ENCODE data around the gene HES2. TPM values are rescaled to one million over a fixed set of nuclear protein-coding genes. Genes with fewer than 3 reads are reported as not detected.
A peak's percentile ranks its signal among the peaks of the same experiment; 100 is the strongest.

The HES2 gene, protein sequence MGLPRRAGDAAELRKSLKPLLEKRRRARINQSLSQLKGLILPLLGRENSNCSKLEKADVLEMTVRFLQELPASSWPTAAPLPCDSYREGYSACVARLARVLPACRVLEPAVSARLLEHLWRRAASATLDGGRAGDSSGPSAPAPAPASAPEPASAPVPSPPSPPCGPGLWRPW
- 0.75 TPM for polyA plus RNA-seq
- long read RNA-seq, donor 1 = 0 reads
- long read RNA-seq, donor 2 = 0 reads
- long read RNA-seq, donor 3 = 0 reads
- long read RNA-seq, donor 4 = 0 reads
- long read RNA-seq, donor 5, partial matches to known transcripts = 0 of 2 reads
- long read RNA-seq, donor 5, other reads (novel, unspliced or antisense) = 0 of 2 reads
- long read RNA-seq, donor 6, partial matches to known transcripts = 0 of 1 reads
- long read RNA-seq, donor 6, other reads (novel, unspliced or antisense) = 0 of 1 reads
- long read RNA-seq, donor 7 = 0 reads
- long read RNA-seq, donor 8 = 0 reads
- long read RNA-seq, donor 9, full-length matches to known transcripts = 1 of 1 reads
- long read RNA-seq, donor 9, partial matches to known transcripts = 0 of 1 reads
- long read RNA-seq, donor 9, other reads (novel, unspliced or antisense) = 0 of 1 reads
- long read RNA-seq, donor 10, partial matches to known transcripts = 95 of 160 reads
- long read RNA-seq, donor 10, other reads (novel, unspliced or antisense) = 65 of 160 reads
- long read RNA-seq, donor 11 = 0 reads

DNA sequence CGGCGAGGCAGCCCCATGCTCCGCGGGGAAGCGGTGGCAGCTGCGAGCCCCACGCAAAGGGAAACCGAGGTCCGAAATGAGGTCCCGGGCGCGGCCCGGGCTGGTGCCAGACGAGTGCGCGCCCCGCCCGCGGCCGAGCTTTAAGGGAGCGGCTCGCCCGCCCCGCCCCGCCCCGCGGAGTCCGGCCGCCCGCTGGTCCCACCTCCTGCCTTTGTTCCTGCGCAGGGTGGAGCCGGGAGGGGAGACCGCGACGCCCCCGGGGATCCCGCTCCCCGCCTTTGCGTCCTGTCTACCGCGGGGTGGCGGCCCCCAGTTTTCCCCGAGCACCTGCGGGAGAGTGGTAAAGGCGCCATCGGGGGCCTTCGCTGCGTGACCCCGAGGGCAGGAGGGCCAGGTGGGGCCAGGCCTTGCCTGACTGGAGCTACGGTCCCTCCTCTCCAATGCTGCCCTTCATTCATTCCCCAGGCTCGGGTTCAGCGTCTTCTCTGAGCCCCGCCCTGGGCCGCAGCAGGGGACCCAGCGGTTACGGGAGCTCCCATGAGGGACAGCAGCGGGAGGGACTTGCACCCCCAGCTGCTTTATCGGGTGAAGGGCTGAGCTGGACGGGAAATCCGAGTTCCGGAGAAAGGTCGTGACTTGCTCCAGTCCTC, at the start of gene HES2:
HES2 (minus strand) TSS at position 116 of the 650 bp plus-strand sequence; CDS start at position 17, 99 bp downstream.
- peak in 1 of 2 donors; percentile 50 for DNase-seq
- peaks cover 77% of the 10 kb centered on the region for H3K27me3 ChIP-seq (ENCODE audit: control insufficient read depth, insufficient read depth, low read length)
- no peaks in the 10 kb centered on the region for H3K36me3 ChIP-seq (ENCODE audit: control insufficient read depth, insufficient read depth, low read length)
- WGBS (ENCODE audit: insufficient coverage, low lambda C conversion rate) = no CpG with 5 or more reads among the region's 62 CpGs
- no peak within 1 kb of the TSS for H3K4me3 ChIP-seq (ENCODE audit: low read length)
- H3K4me1 ChIP-seq (ENCODE audit: control insufficient read depth, insufficient read depth, low read length) = peaks cover 31% of the 10 kb centered on the region
- no peak within 1 kb of the TSS for H3K27ac ChIP-seq (ENCODE audit: low read length)
- peaks cover 5% of the 10 kb centered on the region for H3K9me3 ChIP-seq (ENCODE audit: control insufficient read depth, low read depth, low read length)

DNA sequence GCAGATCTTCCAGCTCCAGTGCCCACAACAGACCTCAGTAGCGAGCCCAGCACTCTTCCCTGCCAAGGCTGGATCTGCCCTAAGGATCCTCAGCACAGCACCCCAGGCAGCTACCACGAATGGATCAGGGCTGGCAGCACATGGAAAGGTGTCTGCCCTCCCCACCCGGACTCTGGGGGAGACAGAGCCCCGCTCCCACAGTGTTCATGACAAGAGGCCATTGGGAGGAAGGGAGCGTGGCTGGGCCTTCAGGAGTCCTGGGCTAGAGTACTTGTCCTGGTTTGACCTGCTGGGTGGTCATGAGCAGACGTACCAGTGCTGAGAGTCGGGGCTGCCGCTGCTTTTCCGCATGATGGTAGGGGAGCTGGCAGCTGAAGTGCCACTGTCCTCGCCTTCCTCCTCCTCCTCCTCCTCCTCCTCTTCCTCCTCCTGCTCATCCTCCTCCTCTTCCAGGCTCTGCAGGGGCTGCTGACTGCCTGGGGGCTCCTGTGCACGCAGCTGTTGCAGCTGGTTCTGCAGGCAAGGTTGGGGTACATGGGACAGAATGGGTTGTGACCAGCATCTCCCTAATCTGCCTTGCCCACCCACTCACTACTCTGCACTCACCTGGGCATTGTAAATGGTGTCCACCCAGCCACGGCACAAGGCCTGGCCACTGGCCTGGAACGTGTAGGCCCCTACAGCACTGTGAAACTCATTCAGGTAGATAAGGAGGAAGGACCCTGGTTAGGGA, 49.2 kb upstream of the HES2 start:
- Histone ChIP-seq H3K9me3 (ENCODE audit: control insufficient read depth, low read depth, low read length) (peaks cover 14% of the 10 kb centered on the region), H3K4me1 (ENCODE audit: control insufficient read depth, insufficient read depth, low read length) (peaks cover 71% of the 10 kb centered on the region), H3K27me3 (ENCODE audit: control insufficient read depth, insufficient read depth, low read length) (no peaks in the 10 kb centered on the region), H3K4me3 (ENCODE audit: low read length) (no peak overlapping the region), H3K36me3 (ENCODE audit: control insufficient read depth, insufficient read depth, low read length) (peaks cover 31% of the 10 kb centered on the region), H3K27ac (ENCODE audit: low read length) (no peak overlapping the region)
- DNase-seq = no peak
- WGBS (ENCODE audit: insufficient coverage, low lambda C conversion rate) = no CpG with 5 or more reads among the region's 13 CpGs

DNA sequence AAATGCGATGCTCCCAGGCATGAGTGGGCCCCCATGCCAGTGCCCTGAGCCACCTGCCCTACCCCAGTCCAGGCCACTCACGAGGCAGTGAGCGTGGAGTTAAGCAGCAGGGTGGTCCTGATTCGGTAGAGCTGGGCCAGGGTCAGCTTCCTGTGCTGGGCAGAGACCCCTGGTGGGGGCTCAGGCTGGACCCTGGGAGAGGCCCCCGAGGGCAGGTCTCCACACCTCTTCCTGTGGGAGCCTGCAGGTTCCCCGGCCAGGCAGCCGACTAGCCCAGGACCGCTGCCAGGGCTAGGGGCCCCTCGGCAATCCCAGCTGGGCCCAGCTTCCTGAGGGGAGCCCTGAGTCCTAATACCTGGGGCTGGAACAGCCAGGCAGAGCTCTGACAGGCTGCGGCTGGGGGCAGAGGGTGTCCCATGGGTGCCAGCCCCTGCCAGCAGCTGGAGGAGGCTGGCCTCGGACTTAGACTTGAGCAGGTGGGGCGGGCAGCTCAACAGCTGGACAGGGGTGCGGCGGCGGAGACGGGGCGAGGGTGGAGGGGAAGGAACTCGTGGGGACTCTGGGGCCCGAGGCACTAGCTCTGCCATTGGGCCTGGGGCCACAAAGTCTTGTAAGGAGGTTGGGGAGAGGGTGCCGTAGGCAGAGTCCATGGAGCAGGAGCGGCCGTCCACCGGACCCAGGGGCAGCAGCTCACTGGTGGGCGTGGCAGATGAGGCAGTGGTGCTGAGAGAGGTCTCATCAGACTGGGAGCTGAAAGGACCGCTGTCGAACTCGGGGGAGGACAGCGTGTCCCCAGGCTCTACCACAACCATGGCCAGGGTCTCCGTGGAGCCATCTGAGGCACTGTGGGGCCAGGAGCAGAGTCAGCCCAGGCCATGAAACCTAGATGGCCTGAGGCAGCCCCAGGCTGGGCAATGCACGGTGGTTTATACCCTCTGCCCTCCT, 48.3 kb upstream of the HES2 start:
- peaks cover 32% of the 10 kb centered on the region for H3K36me3 ChIP-seq (ENCODE audit: control insufficient read depth, insufficient read depth, low read length)
- WGBS (ENCODE audit: insufficient coverage, low lambda C conversion rate) = no CpG with 5 or more reads among the region's 30 CpGs

DNA sequence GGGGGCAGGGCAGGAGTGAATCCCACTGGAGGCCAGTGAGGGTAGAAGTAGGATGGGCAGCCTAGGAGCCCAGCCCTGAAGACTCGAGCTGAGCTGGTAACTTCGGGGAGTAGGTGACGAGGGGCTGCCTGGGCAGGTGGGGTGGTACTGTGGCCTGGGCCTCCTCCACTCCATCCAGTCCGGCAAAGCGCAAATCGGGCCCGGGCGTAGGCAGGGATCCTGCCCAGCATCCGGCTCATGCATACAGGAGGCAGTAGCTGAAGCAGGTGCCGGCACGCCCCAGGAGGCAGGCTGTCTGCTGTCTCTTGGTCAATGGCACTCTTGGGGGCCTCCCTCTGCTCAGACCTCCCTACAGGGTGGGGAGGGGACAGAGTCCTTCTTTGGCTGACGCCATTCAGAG, 47.5 kb upstream of the HES2 start:
- Histone ChIP-seq H3K27me3 (ENCODE audit: control insufficient read depth, insufficient read depth, low read length) (no peaks in the 10 kb centered on the region), H3K9me3 (ENCODE audit: control insufficient read depth, low read depth, low read length) (peaks cover 14% of the 10 kb centered on the region), H3K27ac (ENCODE audit: low read length) (no peak overlapping the region), H3K4me1 (ENCODE audit: control insufficient read depth, insufficient read depth, low read length) (peaks cover 54% of the 10 kb centered on the region), H3K4me3 (ENCODE audit: low read length) (no peak overlapping the region), H3K36me3 (ENCODE audit: control insufficient read depth, insufficient read depth, low read length) (peaks cover 39% of the 10 kb centered on the region)
- DNase-seq = no peak
- no CpG with 5 or more reads among the region's 12 CpGs for WGBS (ENCODE audit: insufficient coverage, low lambda C conversion rate)

More for the DNA sequence above, 48.3 kb upstream of the HES2 start:
- DNase-seq = no peak
- no peaks in the 10 kb centered on the region for H3K27me3 ChIP-seq (ENCODE audit: control insufficient read depth, insufficient read depth, low read length)
- no peak overlapping the region for H3K27ac ChIP-seq (ENCODE audit: low read length)
- no peak overlapping the region for H3K4me3 ChIP-seq (ENCODE audit: low read length)
- H3K9me3 ChIP-seq (ENCODE audit: control insufficient read depth, low read depth, low read length) = peaks cover 14% of the 10 kb centered on the region
- peaks cover 62% of the 10 kb centered on the region for H3K4me1 ChIP-seq (ENCODE audit: control insufficient read depth, insufficient read depth, low read length)

DNA sequence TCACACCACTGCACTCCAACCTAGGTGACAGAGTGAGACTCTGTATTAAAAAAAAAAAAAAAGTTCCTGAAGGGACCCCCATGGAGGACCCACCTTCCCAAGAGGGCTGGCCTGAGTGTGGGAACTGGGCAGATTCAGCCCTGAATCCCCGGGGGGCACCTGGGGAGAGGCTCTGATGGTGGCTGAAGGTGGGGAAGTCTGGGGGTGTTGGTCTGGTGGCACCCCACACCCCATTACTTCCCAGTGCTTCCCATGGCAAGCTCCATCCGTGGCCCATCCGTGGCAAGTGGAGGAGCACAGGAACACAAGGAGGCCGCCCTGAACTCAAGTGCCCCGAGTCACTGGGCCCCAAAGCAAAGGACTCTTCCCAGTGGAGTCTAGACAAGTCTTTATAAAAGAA, 47.0 kb upstream of the HES2 start:
- peaks cover 44% of the 10 kb centered on the region for H3K36me3 ChIP-seq (ENCODE audit: control insufficient read depth, insufficient read depth, low read length)
- H3K27me3 ChIP-seq (ENCODE audit: control insufficient read depth, insufficient read depth, low read length) = peaks cover under 1% of the 10 kb centered on the region

DNA sequence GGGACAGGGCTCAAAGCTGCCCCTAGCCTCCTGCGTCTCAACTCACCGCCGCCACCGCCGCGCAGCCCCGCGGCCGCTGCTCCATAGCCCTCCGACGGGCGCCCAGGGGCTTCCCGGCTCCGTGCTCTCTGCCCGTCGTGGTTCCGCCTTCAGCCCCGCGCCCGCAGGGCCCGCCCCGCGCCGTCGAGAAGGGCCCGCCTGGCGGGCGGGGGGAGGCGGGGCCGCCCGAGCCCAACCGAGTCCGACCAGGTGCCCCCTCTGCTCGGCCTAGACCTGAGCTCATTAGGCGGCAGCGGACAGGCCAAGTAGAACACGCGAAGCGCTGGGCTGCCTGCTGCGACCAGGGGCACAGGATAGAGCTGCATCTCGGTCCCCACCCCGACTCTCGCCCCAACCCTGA, 46.3 kb upstream of the HES2 start, which contains the start of gene TNFRSF25:
TNFRSF25 (minus strand) TSS at position 151 of the 400 bp plus-strand sequence; CDS start at position 85, 66 bp downstream.
- peaks cover 18% of the 10 kb centered on the region for H3K9me3 ChIP-seq (ENCODE audit: control insufficient read depth, low read depth, low read length)
- H3K27ac ChIP-seq (ENCODE audit: low read length) = peak within 1 kb of the TSS; percentile 33
- peaks cover 51% of the 10 kb centered on the region for H3K36me3 ChIP-seq (ENCODE audit: control insufficient read depth, insufficient read depth, low read length)
- H3K4me1 ChIP-seq (ENCODE audit: control insufficient read depth, insufficient read depth, low read length) = peaks cover 44% of the 10 kb centered on the region
- peak in 1 of 2 donors; percentile 58 for DNase-seq
- H3K4me3 ChIP-seq (ENCODE audit: low read length) = peak within 1 kb of the TSS; percentile 49
- WGBS (ENCODE audit: insufficient coverage, low lambda C conversion rate) = no CpG with 5 or more reads among the region's 43 CpGs
- H3K27me3 ChIP-seq (ENCODE audit: control insufficient read depth, insufficient read depth, low read length) = peaks cover 6% of the 10 kb centered on the region

More for the DNA sequence above, 47.0 kb upstream of the HES2 start:
- DNase-seq = no peak
- no CpG with 5 or more reads among the region's 5 CpGs for WGBS (ENCODE audit: insufficient coverage, low lambda C conversion rate)
- peaks cover 51% of the 10 kb centered on the region for H3K4me1 ChIP-seq (ENCODE audit: control insufficient read depth, insufficient read depth, low read length)
- H3K27ac ChIP-seq (ENCODE audit: low read length) = no peak overlapping the region
- H3K9me3 ChIP-seq (ENCODE audit: control insufficient read depth, low read depth, low read length) = peaks cover 16% of the 10 kb centered on the region
- no peak overlapping the region for H3K4me3 ChIP-seq (ENCODE audit: low read length)

DNA sequence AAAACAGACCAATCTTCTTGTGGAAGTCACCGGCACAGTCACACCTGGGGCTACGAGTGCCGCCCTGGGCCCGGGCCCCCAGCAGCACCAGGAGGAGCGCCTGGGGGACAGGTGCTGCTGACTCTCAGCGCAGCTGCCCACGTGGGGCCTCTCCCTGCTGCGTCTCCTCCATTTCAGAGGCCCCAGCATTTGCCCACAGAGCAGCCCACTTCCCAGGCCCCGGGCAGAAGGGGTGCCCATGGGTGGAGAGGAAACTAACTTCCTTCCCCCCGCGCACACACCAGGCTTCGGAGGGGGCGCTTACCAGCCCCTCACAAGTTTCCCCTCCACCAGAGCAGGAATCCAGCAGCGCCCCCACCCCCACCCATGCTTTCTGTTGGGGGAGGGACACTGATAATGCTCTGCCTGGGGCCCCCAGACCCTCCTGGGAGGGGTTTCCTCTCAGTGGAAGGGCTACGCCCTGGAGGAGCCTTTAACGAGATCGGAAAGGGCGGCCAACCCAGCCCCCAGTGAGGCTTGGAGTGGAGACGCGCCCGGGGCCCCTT, 45.8 kb upstream of the HES2 start:
- H3K4me1 ChIP-seq (ENCODE audit: control insufficient read depth, insufficient read depth, low read length) = peaks cover 46% of the 10 kb centered on the region
- no peak for DNase-seq
- peak overlapping the region; percentile 49 for H3K4me3 ChIP-seq (ENCODE audit: low read length)
- WGBS (ENCODE audit: insufficient coverage, low lambda C conversion rate) = no CpG with 5 or more reads among the region's 21 CpGs
- peaks cover 18% of the 10 kb centered on the region for H3K9me3 ChIP-seq (ENCODE audit: control insufficient read depth, low read depth, low read length)
- peaks cover 9% of the 10 kb centered on the region for H3K27me3 ChIP-seq (ENCODE audit: control insufficient read depth, insufficient read depth, low read length)
- peak overlapping the region; percentile 33 for H3K27ac ChIP-seq (ENCODE audit: low read length)
- peaks cover 56% of the 10 kb centered on the region for H3K36me3 ChIP-seq (ENCODE audit: control insufficient read depth, insufficient read depth, low read length)

DNA sequence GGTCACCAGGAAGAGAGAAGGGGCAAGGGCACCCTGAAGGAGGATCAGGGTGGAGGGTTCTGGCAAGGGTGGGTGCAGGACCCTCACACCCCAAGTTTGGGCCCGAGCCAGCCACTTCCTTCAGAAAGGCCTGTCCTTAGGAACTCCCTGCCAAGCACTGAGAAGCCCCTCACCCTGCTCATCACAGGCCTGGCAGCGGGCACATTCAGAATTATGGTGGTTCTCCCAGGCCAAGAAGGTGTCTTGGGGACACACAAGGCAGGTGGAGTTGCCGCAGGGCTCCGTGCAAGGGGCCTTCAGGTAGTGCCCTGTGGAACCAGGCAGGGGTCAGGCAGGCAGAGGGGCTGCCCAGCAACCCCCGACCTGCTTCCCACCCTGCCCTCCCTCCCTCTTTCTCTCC, 45.2 kb upstream of the HES2 start:
- no CpG with 5 or more reads among the region's 5 CpGs for WGBS (ENCODE audit: insufficient coverage, low lambda C conversion rate)
- peak overlapping the region; percentile 49 for H3K4me3 ChIP-seq (ENCODE audit: low read length)
- H3K36me3 ChIP-seq (ENCODE audit: control insufficient read depth, insufficient read depth, low read length) = peaks cover 56% of the 10 kb centered on the region
- peaks cover 9% of the 10 kb centered on the region for H3K27me3 ChIP-seq (ENCODE audit: control insufficient read depth, insufficient read depth, low read length)
- H3K9me3 ChIP-seq (ENCODE audit: control insufficient read depth, low read depth, low read length) = peaks cover 18% of the 10 kb centered on the region
- no peak overlapping the region for H3K27ac ChIP-seq (ENCODE audit: low read length)
- no peak for DNase-seq
- H3K4me1 ChIP-seq (ENCODE audit: control insufficient read depth, insufficient read depth, low read length) = peaks cover 45% of the 10 kb centered on the region

DNA sequence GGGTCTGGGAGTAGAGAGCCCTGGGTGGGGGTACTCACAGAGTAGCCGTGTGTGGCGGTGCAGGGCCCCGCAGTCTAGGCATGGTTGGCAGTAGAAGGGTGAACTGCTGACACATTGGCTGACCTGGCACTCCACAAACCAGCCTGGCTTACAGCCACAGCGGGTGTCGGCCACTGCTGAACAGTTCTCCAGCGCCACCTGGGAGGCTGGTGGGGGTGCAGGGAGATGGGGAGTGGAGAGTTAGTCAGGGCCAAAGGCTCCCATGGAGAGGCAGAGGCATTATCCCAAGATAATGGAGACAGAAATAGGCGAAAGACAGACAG, 44.8 kb upstream of the HES2 start:
- 100% methylated on average over 1 of the region's 7 CpGs for WGBS (ENCODE audit: insufficient coverage, low lambda C conversion rate)
- H3K36me3 ChIP-seq (ENCODE audit: control insufficient read depth, insufficient read depth, low read length) = peaks cover 57% of the 10 kb centered on the region
- no peak overlapping the region for H3K4me3 ChIP-seq (ENCODE audit: low read length)
- peaks cover 41% of the 10 kb centered on the region for H3K4me1 ChIP-seq (ENCODE audit: control insufficient read depth, insufficient read depth, low read length)
- DNase-seq = no peak
- peaks cover 9% of the 10 kb centered on the region for H3K27me3 ChIP-seq (ENCODE audit: control insufficient read depth, insufficient read depth, low read length)
- H3K9me3 ChIP-seq (ENCODE audit: control insufficient read depth, low read depth, low read length) = peaks cover 19% of the 10 kb centered on the region
- no peak overlapping the region for H3K27ac ChIP-seq (ENCODE audit: low read length)
